HG03457 (cell line): Measurements from ENCODE around the gene CDH4.

ENCODE experiments used
- ATAC-seq: cut with Tn5 transposase; IDR thresholded peaks from one replicate; pipeline ENCODE4 v1.9.1; 2021; ENCODE audit warnings: moderate number of reproducible peaks; ENCODE audit not compliant: unreplicated experiment

CDH4 gene

DNA sequence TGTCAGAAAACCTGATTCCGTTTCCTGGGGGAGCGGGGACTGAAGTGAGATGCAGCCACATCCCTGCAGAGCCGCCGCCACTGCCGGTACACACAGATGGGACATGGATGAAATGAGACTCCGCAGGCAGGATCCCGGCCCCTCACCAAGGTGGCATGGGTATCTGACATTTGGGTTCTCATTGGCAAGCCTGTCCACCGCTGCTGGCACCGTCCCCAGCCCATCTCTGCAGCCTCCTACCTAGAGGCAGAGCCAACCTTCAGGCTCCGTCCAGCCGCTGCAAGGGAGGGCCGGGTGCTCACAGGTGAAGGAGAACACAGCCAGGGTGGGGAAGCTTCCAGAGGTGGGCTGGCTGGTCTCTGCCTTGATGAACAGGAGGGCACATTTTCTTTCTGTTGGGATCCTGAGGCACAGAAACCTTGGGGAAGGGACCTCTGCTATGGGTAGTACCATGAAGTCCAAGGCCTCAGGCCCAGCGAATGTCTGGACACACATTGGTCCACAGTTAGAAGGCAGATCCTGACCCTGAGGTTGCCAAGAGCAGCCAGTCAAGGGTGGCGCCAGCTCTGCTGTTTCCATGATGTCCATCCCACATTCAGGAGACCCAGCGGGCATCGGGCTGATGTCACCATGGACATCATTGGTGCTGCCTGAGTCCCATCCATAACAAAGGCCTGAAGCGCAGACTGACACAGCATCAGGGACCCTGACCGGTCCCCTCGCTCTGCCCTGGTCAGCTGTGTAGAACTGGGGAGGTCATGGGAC, 636.2 kb downstream of the CDH4 start:
- no peak for ATAC-seq

GRCh38 chr20:61889659-61890058, 637.6 kb downstream of the CDH4 start:
- no peak for ATAC-seq

DNA sequence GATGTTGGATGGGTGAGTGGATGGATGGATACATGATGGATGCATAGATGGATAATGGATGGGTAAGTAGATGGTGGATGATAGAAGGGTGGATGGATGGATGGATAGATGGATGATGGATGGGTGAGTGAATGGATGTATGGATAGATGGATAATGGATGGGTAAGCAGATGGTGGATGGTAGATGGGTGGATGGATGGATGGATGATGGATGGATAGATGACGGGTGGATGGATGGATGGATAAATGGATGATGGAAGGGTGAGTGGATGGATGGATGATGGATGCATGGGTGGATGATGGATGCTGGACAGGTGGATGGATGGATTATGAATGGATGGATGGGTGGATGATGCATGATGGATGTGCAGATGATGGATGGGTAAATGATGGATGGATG, 638.1 kb downstream of the CDH4 start:
- no peak for ATAC-seq

DNA sequence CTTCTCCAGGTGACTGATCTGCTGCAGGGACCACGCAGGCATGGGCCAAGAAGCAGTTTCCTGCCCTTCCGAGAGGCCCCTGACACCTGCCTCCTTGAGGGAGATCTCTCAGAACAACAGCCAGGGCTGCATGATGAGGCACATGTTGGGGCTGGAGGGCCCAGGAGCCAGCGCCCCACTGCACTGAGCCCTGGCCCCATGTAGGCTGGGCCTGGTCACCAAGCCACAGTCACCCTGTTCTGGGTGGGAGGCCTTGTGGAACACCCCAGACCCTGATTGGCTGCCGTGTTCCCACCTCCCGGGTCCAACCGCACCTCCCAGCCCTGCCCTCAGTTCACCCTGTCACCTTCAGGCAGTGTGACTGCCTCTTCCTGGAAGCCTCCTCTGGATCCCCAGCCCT, 639.4 kb downstream of the CDH4 start:
- ATAC-seq: no peak

DNA sequence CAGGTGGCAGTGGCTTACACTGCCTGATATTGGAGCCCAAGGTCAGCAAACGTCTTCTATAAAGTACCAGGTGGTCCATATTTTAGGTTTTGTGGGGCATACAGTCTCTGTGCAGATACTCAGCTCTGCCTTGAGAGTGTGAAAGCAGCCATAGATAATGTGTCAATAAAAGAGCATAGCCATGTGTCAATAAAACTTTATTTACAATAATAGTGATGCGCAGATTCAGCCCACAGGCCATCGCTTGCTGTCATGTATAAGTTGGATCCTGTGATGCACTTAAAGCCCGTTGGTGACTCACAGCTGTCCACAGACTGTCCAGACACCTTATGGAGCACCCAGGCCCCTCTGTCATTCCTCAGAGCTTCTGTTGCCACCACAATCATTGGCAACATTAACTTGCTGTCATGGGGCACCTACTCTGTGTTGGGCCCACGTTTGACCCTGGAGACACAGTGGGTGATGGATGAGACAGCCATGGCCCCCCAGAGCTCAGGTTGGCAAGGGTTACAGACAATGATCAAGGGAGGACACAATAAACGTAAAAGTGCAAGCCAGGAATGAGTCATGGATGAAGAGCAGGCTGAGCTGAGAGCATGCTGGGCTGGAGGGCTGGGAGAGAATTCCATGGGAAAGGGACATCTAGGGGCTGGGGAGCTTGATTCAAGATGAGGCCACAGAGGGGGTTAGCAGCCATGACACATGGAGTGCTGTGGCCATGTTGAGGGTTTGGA, 640.0 kb downstream of the CDH4 start:
- no peak for ATAC-seq

GRCh38 chr20:61895016-61895415, 643.0 kb downstream of the CDH4 start:
- no peak for ATAC-seq

DNA sequence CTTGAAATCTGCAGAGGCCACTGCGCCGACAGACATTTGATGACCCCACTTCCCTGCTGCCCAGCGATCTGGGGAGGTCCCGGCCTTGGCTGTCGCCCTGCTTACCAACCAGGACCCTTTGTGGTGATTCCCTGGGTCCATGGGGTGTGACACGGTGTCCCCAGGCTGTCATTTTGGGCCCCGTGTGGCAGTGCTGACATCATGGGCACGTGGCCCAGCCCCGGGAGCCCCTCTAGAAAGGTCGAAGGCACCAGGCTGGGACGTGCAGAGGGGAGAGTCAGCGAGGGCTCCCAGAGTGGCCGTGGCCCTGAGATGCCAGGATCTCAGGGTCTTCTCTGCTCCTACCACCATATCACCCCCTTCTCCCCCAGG, 643.6 kb downstream of the CDH4 start:
- ATAC-seq: no peak

DNA sequence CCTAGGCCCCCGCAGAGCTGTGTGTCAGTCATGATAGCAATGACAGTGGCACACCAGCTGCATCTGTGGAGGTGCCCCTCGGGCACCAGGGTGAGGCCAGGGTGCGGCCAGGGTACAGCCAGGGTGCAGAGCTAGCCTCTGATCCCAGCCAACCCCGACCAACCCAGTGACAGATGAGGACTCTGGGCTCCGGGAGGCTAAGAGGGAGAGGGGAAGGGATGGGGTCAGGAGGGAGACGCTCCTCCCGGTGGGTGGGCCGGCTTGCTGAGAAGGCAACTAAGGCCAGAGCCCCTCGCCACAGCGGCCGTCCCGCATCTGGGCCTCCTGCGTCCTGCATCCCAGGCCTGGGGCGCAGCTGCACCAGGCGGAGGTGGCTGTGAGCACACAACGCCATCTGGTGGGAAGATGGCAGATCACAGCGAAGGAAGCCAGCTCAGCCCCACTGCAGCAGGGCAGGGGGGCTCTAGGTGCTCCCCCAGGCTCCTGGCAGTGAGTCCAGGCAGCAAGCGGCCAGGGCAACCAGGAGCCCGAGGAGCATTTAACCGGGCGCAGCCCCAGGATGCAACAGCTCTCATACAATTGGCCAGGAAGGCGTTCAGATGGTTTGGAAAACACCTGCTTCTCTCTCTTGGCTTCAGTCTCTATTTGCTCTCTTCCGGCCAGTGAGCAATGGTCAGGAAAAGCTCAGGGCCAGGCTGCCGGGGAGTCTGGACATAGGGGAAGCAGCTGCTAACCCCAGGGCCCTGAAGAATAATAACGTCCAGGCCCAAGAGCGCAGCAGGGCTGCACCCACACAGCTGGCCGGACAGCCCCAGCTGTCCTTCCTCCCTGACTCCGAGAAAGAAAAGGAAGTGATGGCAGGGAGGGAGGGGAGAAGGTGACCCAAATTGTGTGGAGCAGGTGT, 644.2 kb downstream of the CDH4 start:
- no peak for ATAC-seq

DNA sequence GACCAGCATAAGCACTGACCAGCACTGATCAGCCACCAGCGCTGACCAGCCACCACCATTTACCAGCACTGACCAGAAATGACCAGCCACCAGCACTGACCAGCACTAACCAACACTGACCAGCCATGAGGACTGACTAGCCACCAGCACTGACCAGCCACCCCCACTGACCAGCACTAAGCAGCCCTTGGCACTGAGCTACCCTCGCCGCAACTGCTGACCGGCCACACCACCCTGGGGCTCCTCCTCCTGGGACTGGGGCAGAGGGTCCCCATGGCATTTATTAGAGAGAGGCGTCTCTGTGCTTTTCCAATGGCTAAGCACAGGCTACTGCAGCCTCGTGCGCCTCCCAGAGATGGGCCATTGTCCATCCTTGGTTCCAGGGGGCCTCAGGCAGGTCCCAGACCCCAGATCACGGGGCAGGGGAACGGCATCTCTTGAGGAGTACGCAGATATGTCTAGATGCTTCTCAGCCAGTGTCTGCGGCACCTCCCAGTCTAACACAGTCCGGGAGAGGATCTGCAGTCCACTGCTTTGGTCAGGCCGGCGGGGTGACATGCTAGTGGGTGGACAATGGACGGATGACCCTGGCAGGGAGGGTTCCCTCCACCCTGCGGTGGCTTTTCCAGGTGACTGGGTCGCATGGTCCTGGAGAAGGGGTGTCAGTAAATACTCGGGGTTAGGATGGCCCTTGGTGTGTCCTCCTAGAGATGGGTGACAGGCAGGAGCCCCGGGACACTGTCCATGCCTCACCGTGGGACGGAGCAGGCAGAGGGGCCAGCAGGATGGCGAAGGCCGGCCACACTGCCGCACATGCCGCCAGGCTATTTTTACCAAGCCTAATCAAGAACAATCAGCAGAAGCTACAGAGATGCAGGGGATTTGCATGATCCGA, 645.6 kb downstream of the CDH4 start:
- no peak for ATAC-seq

DNA sequence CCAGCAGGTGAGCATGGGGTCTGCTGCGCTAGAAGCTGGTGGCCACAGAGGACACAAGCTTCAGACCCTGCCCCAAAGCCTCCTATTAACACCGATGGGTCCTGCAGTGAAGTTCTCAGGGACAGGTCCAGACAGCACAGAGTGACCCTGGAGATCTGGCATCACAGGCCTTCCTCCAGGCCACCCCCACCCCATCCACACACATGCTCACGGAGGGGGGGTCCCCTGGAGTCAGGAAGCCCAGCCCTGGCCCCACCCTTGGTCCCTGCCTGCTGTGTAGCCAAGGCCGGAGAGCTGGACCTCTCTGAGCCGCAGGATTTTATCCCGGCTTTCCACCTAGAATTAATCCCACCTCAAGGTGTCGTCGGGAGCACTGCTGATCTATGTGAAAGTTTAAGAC, 646.3 kb downstream of the CDH4 start:
- no peak for ATAC-seq

- no peak for ATAC-seq
Observed at GRCh38 chr20:61900011-61900944, 648.2 kb downstream of the CDH4 start.

DNA sequence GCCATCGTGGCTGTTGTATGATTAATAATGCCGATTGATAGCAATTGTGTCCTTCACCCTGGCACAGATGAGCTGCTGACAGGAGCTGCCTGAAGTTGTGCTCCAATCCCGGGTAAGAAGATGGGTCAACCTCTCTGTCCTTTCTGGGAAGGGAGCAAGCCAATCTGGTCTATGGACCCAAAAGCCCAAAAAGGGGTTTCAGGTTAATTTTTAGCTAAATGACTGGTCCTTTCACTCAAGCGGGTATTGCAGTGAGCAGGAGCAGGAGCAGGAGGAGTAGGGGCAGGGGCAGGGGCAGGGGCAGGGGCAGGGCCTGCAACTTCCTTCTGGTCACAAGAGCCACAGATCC, 648.9 kb downstream of the CDH4 start:
- no peak for ATAC-seq

- no peak for ATAC-seq
Observed at GRCh38 chr20:61901392-61902220, 649.5 kb downstream of the CDH4 start.

DNA sequence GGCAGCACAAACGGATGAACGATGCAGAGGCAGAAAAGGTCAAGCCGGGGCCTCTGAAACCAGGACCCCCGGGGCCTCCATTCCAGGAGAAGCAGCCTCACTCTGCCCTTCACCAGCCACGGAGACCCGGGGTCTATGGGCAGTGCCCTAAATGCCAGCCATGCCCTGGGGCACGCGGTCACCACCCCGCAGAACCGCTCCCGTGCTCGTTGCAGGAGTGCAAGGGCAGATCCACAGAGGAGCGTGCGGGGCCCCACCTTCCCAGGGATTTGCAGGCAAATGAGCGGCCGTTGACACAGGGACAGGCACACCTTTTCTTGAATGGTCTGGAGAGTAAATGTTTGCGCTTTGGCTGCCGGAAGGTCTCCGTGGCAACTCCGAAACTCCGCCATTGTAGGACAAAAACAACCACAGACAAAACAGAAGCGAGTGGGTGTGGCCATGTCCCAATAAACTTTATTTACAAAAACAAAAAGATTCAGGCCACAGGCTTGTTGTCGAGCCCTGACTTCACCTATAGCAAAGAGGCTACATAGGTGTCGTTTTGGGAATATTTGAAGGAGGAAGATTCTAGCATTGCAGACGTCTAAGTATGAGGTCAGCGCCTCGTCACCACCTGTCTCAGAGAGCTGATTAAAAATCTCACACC, 650.3 kb downstream of the CDH4 start:
- no peak for ATAC-seq

- ATAC-seq: no peak
Observed at GRCh38 chr20:61903575-61904340, 651.7 kb downstream of the CDH4 start.

DNA sequence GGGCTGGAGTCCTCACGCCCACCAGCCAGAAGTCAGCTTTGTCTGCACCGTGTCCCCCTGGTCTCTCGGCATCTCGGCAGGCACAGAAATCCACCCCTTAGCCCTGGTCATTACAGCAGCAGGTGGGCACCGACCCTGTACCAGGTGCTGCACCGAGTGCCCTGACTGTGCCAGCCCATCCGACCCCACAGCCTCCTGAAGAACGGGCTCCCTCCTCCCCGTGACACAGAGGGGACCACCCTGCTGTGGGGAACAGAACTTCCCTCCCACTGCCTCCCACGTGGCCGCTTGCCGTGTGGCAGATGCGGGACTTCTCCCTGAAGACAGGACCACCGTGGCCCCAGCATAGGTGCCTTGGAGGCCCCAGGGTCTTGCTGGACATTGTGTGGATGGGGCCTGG, 652.4 kb downstream of the CDH4 start:
- no peak for ATAC-seq

GRCh38 chr20:61905781-61906523, 653.9 kb downstream of the CDH4 start:
- no peak for ATAC-seq
